Endodermal cell (in vitro differentiated cells): ENCODE results near the gene SLC25A39. TPM values are rescaled to one million over a fixed set of nuclear protein-coding genes. Genes with fewer than 3 reads are reported as not detected.

Experiments used
- DNase-seq: peaks from one replicate; pipeline ENCODE4 v3.0.0-alpha.2; 2017
- H3K27ac ChIP-seq: 2 replicates; pipeline ENCODE4 v1.5.1; 2013; ENCODE audit warnings: mild to moderate bottlenecking, low read depth, low read length, moderate library complexity
- H3K27me3 ChIP-seq: 2 replicates; pipeline ENCODE4 v1.6.1; 2013; ENCODE audit warnings: mild to moderate bottlenecking, low read length, moderate library complexity; ENCODE audit not compliant: insufficient read depth, control insufficient read depth, poor library complexity, severe bottlenecking
- H3K36me3 ChIP-seq: 2 replicates; pipeline ENCODE4 v1.7.0; 2013; ENCODE audit warnings: mild to moderate bottlenecking, low read length, moderate library complexity; ENCODE audit not compliant: control insufficient read depth, insufficient read depth
- H3K4me1 ChIP-seq: one replicate; pipeline ENCODE4 v1.7.0; 2013; ENCODE audit warnings: low read length; ENCODE audit not compliant: control insufficient read depth, insufficient read depth
- H3K4me3 ChIP-seq: 2 replicates; pipeline ENCODE4 v1.5.1; 2013; ENCODE audit warnings: mild to moderate bottlenecking, low read length, moderate library complexity
- H3K9ac ChIP-seq: 2 replicates; pipeline ENCODE4 v1.6.1; 2013; ENCODE audit warnings: mild to moderate bottlenecking, low read length, moderate library complexity; ENCODE audit not compliant: poor library complexity, severe bottlenecking; ENCODE audit errors: extremely low read depth
- H3K9me3 ChIP-seq: 2 replicates; pipeline ENCODE4 v1.6.1; 2013; ENCODE audit warnings: mild to moderate bottlenecking, low read length, moderate library complexity; ENCODE audit not compliant: control insufficient read depth
- H3K27ac Mint-ChIP-seq: 2 replicates; pipeline ENCODE4 v1.8.0; 2020; ENCODE audit warnings: mixed read lengths
- H3K27me3 Mint-ChIP-seq: 2 replicates; pipeline ENCODE4 v1.8.0; 2021; ENCODE audit warnings: mild to moderate bottlenecking, mixed read lengths; ENCODE audit not compliant: insufficient read depth
- H3K36me3 Mint-ChIP-seq: 2 replicates; pipeline ENCODE4 v1.8.0; 2020; ENCODE audit warnings: low read depth, mixed read lengths
- H3K4me1 Mint-ChIP-seq: 2 replicates; pipeline ENCODE4 v1.8.0; 2020; ENCODE audit warnings: mixed read lengths
- H3K4me3 Mint-ChIP-seq: 2 replicates; pipeline ENCODE4 v1.8.0; 2020; ENCODE audit warnings: mild to moderate bottlenecking, moderate library complexity, mixed read lengths
- H3K9me3 Mint-ChIP-seq: 2 replicates; pipeline ENCODE4 v1.8.0; 2020; ENCODE audit warnings: mild to moderate bottlenecking, mixed read lengths
- CTCF ChIP-seq: fragments of 200-600 bp; sonication (generic); conservative IDR thresholded peaks from 2 replicates; pipeline ENCODE4 v1.5.0; 2021; ENCODE audit warnings: antibody characterized with exemption, mild to moderate bottlenecking
- WGBS, 2 experiments: methylation state at CpG; one replicate each; pipeline versions ENCODE4 v1.1.5 to v1.1.7; 2013; ENCODE audit warnings: missing lambda C conversion rate in 2 of 2, mixed read lengths in 1 of 2; ENCODE audit not compliant: insufficient coverage in 1 of 2, insufficient read length in 1 of 2; 5-methylcytosine and 5-hydroxymethylcytosine counted together
- total RNA-seq, 2 donors: library from RNA; stranded (reverse); fragmentation: NEBNext Ultra II Directional in 1 of 2; extraction: Animal tissue kit (Norgen Biotek cat#: 25700) in 1 of 2; gene quantifications; 2 replicates in 1 of 2; 3 replicates in 1 of 2; pipeline ENCODE4 v1.2.1, GENCODE V29; 2021

Gene SLC25A39
- total RNA-seq, 2 donors from 2014 or later = 191 to 201 TPM

DNA sequence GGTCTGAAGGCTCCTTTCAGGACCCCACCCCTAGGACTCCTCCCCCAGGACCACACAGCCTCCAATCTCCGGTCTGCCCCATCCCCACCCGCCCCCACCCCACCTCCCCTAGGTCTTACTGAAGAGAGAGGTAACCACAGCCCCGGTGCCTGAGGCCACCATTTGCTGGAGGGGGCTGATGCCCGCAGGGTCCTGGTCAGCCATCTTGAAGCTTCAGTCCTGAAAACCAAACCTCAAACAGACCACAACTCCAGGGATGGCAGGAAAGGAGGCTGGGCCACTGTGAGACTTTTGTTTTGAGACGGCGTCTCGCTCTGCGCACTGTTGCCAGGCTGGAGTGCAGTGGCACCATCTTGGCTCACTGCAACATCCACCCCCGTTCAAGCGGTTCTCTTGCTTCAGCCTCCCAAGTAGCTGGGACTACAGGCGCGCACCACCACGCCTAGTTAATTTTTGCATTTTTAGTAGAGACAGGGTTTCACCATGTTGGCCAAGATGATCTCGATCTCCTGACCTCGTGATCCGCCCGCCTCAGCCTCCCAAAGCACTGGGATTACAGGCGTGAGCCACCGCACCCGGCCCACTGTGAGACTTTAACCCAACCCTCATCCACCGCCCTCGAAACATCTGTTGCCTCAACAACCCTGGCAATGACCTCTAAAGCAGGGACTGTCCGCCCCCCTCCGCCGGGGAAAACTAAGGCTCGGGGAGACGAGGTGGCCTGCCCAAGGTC is 1.1 kb downstream of the SLC25A39 start:
- WGBS, 2 experiments = 75% methylated on average over 20 to 25 of the region's 27 CpGs
- H3K27ac Mint-ChIP-seq = peak overlapping the region; percentile 55
- no peaks in the 10 kb centered on the region for H3K4me1 ChIP-seq

DNA sequence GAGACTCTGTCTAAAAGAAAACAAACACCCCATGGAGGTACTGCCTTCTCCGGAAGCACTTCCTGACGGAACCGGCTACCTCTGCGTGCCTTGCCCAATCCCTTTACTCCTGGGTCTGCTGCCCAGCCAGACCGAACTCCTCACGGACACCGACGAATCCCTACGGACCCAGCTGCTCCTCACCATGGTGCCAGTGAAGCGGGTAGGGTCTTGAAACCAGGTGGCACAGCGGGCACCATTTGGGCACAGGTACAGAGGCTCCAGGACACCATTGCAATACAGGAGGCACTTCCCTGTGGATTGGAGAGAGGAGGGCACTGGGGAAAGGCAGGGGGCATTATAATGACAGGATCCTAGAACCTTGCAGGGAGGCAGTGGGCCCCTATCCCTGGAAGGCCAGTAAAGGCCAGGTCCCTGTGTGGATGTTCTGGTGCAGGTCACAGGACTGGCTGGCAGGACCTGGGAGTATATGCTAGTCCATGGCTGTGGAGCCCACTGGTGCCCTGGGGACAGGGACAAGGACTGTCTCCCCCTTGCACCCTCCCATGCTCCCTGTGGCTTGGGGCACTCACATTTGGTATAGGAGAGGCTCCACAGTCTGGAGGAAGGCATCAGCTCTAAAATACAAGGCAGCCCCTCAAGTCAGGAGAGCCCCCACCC is 2.3 kb downstream of the SLC25A39 start:
- H3K27me3 Mint-ChIP-seq = peaks cover 2% of the 10 kb centered on the region
- no peaks in the 10 kb centered on the region for H3K9me3 Mint-ChIP-seq
- Histone ChIP-seq H3K4me1 (no peaks in the 10 kb centered on the region), H3K27ac (no peak overlapping the region), H3K9ac (no peak overlapping the region), H3K4me3 (no peak overlapping the region), H3K36me3 (peaks cover 29% of the 10 kb centered on the region), H3K27me3 (no peaks in the 10 kb centered on the region), H3K9me3 (no peaks in the 10 kb centered on the region)
- H3K27ac Mint-ChIP-seq = no peak overlapping the region
- 94 to 96% methylated on average over 11 of the region's 11 CpGs for WGBS, 2 experiments
- no peaks in the 10 kb centered on the region for H3K4me1 Mint-ChIP-seq
- H3K36me3 Mint-ChIP-seq = peaks cover 24% of the 10 kb centered on the region
- no peak for TF ChIP-seq CTCF
- peak overlapping the region; percentile 78 for H3K4me3 Mint-ChIP-seq
- DNase-seq = no peak

More for the DNA sequence above, 1.1 kb downstream of the SLC25A39 start:
- peaks cover 29% of the 10 kb centered on the region for H3K36me3 ChIP-seq
- no peaks in the 10 kb centered on the region for H3K27me3 ChIP-seq
- peak overlapping the region; percentile 63 for H3K9ac ChIP-seq
- TF ChIP-seq CTCF = no peak
- Mint-ChIP-seq H3K4me3 (peak overlapping the region; percentile 78), H3K27me3 (no peaks in the 10 kb centered on the region), H3K36me3 (peaks cover 24% of the 10 kb centered on the region), H3K4me1 (no peaks in the 10 kb centered on the region), H3K9me3 (no peaks in the 10 kb centered on the region)
- no peaks in the 10 kb centered on the region for H3K9me3 ChIP-seq
- H3K4me3 ChIP-seq = peak overlapping the region; percentile 91
- DNase-seq = peak; percentile 49
- H3K27ac ChIP-seq = no peak overlapping the region

DNA sequence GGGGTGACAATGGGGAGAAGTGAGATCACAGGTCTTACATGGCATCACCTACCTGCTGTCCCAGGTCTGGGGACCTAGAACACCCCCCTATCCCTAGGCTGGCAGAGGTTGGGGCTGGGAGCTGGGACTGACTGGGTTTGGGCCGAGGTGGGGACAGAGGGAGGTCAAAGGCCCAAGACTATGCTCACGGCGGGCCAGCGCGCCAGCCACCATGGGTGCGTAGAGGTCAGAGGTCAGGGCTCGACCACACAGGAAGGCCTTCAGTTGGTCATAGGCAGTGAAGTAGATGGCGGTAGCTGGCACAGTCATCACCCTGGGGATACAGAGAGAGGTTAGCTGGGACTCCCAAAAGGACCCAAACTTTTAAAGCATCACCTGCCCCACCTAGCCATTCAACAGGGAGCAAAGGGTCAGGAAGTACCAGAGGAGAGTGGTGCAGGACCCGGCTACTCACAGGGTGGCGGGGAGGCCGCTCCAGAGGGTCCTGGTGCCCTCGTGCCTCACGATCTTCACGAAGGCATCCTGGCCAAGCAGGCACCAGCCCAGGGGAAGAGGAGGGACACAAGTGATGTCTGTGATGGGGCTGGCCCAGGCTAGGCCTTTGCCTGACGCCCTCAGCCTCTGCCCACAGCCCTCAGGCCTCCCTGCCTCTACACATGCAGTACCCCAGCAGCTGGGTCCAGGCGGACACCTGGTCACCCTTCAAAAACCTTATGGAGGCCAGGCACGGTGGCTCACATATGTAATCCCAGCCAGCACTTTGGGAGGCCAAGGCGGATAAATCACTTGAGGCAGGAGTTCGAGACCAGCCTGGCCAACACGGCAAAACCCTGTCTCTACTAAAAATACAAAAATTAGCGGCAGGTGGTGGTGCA is 3.1 kb downstream of the SLC25A39 start:
- peaks cover 2% of the 10 kb centered on the region for H3K27me3 Mint-ChIP-seq
- no peak overlapping the region for H3K4me3 Mint-ChIP-seq
- Histone ChIP-seq H3K4me3 (no peak overlapping the region), H3K9me3 (no peaks in the 10 kb centered on the region), H3K4me1 (no peaks in the 10 kb centered on the region), H3K36me3 (peaks cover 29% of the 10 kb centered on the region), H3K27me3 (no peaks in the 10 kb centered on the region), H3K9ac (no peak overlapping the region), H3K27ac (no peak overlapping the region)
- DNase-seq = no peak
- 91 to 94% methylated on average over 10 to 20 of the region's 21 CpGs for WGBS, 2 experiments
- TF ChIP-seq CTCF = no peak
- H3K27ac Mint-ChIP-seq = no peak overlapping the region
- H3K36me3 Mint-ChIP-seq = peaks cover 24% of the 10 kb centered on the region
- H3K9me3 Mint-ChIP-seq = no peaks in the 10 kb centered on the region
- no peaks in the 10 kb centered on the region for H3K4me1 Mint-ChIP-seq
